Spinal cord (tissue), 10 donors: ENCODE measurements around the gene CDC25B. TPM values are rescaled to one million over a fixed set of nuclear protein-coding genes. Genes with fewer than 3 reads are reported as not detected.

Experiments
- DNase-seq, 6 donors: peaks; one replicate each; pipeline versions ENCODE4 v3.0.0 to v3.0.0-alpha.2; 2013 to 2015; ENCODE audit warnings: low spot score in 6 of 6, low read depth in 4 of 6
- H3K27ac ChIP-seq: one replicate; pipeline ENCODE4 v1.5.1; 2013; ENCODE audit warnings: low read depth, low read length, control low read depth
- H3K27me3 ChIP-seq: one replicate; pipeline ENCODE4 v1.6.1; 2013; ENCODE audit warnings: low read length; ENCODE audit not compliant: control insufficient read depth, insufficient read depth
- H3K36me3 ChIP-seq: one replicate; pipeline ENCODE4 v1.6.1; 2013; ENCODE audit warnings: low read length; ENCODE audit not compliant: control insufficient read depth, insufficient read depth
- H3K4me1 ChIP-seq: one replicate; pipeline ENCODE4 v1.6.1; 2013; ENCODE audit warnings: low read length; ENCODE audit not compliant: control insufficient read depth, insufficient read depth
- H3K4me3 ChIP-seq: one replicate; pipeline ENCODE4 v1.5.1; 2013; ENCODE audit warnings: low read depth, low read length, control low read depth
- H3K9me3 ChIP-seq: one replicate; pipeline ENCODE4 v1.6.1; 2013; ENCODE audit warnings: low read length; ENCODE audit not compliant: control insufficient read depth, insufficient read depth
- WGBS: methylation state at CpG from one replicate; pipeline ENCODE4 v1.1.5; 2013; ENCODE audit warnings: missing lambda C conversion rate; ENCODE audit not compliant: insufficient coverage; 5-methylcytosine and 5-hydroxymethylcytosine counted together
- polyA plus RNA-seq, 2 donors: library from polyadenylated mRNA; unstranded; fragments of 120-200 nt; gene quantifications; one replicate each; pipeline ENCODE4 v1.2.1, GENCODE V29; 2013; ENCODE audit not compliant: insufficient read length in 2 of 2
- total RNA-seq, 2 donors: library from RNA; depleted of rRNA in 1 of 2; stranded (reverse); fragments of 120-200 nt in 1 of 2; fragments of >200 nt in 1 of 2; gene quantifications; one replicate each; pipeline versions ENCODE4 v1.2.3 to v1.2.4, GENCODE V29; 2013 to 2014
- donor health status: healthy.

The CDC25B gene
- total and polyA plus RNA-seq, 4 donors = 22.2 to 66.8 (median 46.4) TPM

- WGBS = 88% methylated on average over 7 of the region's 8 CpGs
- peak overlapping the region; percentile 15 for H3K27ac ChIP-seq
- H3K27me3 ChIP-seq = no peaks in the 10 kb centered on the region
- no peaks in the 10 kb centered on the region for H3K36me3 ChIP-seq
- no peak for DNase-seq
- H3K9me3 ChIP-seq = no peaks in the 10 kb centered on the region
- no peak overlapping the region for H3K4me3 ChIP-seq
- peaks cover 30% of the 10 kb centered on the region for H3K4me1 ChIP-seq
These were observed 17.1 kb downstream of the CDC25B start for GRCh38 chr20:3812975-3813847.

GRCh38 chr20:3813848-3814581 is 17.9 kb downstream of the CDC25B start:
- Histone ChIP-seq H3K9me3 (no peaks in the 10 kb centered on the region), H3K4me1 (peaks cover 36% of the 10 kb centered on the region), H3K27me3 (no peaks in the 10 kb centered on the region), H3K4me3 (no peak overlapping the region), H3K36me3 (no peaks in the 10 kb centered on the region), H3K27ac (no peak overlapping the region)
- WGBS = 80% methylated on average over 3 of the region's 12 CpGs
- no peak for DNase-seq

GRCh38 chr20:3814928-3815495 is 18.9 kb downstream of the CDC25B start:
- 62% methylated on average over 4 of the region's 7 CpGs for WGBS
- H3K9me3 ChIP-seq = no peaks in the 10 kb centered on the region
- H3K36me3 ChIP-seq = no peaks in the 10 kb centered on the region
- no peaks in the 10 kb centered on the region for H3K27me3 ChIP-seq
- no peak overlapping the region for H3K27ac ChIP-seq
- H3K4me3 ChIP-seq = no peak overlapping the region
- peaks cover 43% of the 10 kb centered on the region for H3K4me1 ChIP-seq
- no peak for DNase-seq

GRCh38 chr20:3815703-3816315 is 19.7 kb downstream of the CDC25B start:
- no peak overlapping the region for H3K27ac ChIP-seq
- H3K4me3 ChIP-seq = no peak overlapping the region
- DNase-seq = no peak
- WGBS = 81% methylated on average over 9 of the region's 9 CpGs
- H3K9me3 ChIP-seq = no peaks in the 10 kb centered on the region
- H3K4me1 ChIP-seq = peaks cover 43% of the 10 kb centered on the region
- H3K27me3 ChIP-seq = no peaks in the 10 kb centered on the region
- H3K36me3 ChIP-seq = no peaks in the 10 kb centered on the region

- H3K27ac ChIP-seq = no peak overlapping the region
- 70% methylated on average over 5 of the region's 8 CpGs for WGBS
- H3K9me3 ChIP-seq = no peaks in the 10 kb centered on the region
- peaks cover 11% of the 10 kb centered on the region for H3K36me3 ChIP-seq
- no peaks in the 10 kb centered on the region for H3K27me3 ChIP-seq
- peaks cover 22% of the 10 kb centered on the region for H3K4me1 ChIP-seq
- no peak overlapping the region for H3K4me3 ChIP-seq
- peak in 2 of 6 donors; percentile 48 to 65 for DNase-seq
These were observed 22.3 kb downstream of the CDC25B start for GRCh38 chr20:3818155-3819151.

GRCh38 chr20:3819411-3820047 is 23.4 kb downstream of the CDC25B start:
- Histone ChIP-seq H3K27me3 (no peaks in the 10 kb centered on the region), H3K4me1 (peaks cover 22% of the 10 kb centered on the region), H3K9me3 (no peaks in the 10 kb centered on the region), H3K4me3 (peak overlapping the region; percentile 65), H3K27ac (peak overlapping the region; percentile 99), H3K36me3 (peaks cover 22% of the 10 kb centered on the region)
- no peak for DNase-seq
- 65% methylated on average over 19 of the region's 20 CpGs for WGBS

- H3K9me3 ChIP-seq = no peaks in the 10 kb centered on the region
- WGBS = under 1% methylated on average over 96 of the region's 96 CpGs
- DNase-seq = peak; percentile 91 to 99 (median 96)
These were observed 24.2 kb downstream of the CDC25B start, which contains the start of gene AP5S1 for GRCh38 chr20:3820048-3820900. TSS of gene AP5S1 (plus strand) at chr20:3820547. CDS start at chr20:3822118, 1,571 bp downstream.

More at GRCh38 chr20:3820048-3820900, 24.2 kb downstream of the CDC25B start, which contains the start of gene AP5S1:
- Histone ChIP-seq H3K4me1 (peaks cover 22% of the 10 kb centered on the region), H3K36me3 (peaks cover 30% of the 10 kb centered on the region), H3K4me3 (peak within 1 kb of the TSS; percentile 65), H3K27me3 (no peaks in the 10 kb centered on the region), H3K27ac (peak within 1 kb of the TSS; percentile 99)
